RWPE2 (cell line): ENCODE measurements around the gene EEPD1.

Source experiments
- ATAC-seq: fragments of 200-7000 bp; cut with Tn5 transposase; 3 replicates; pipeline ENCODE4 v1.9.1; 2021; ENCODE audit warnings: low read depth
- DNase-seq: peaks from one replicate; pipeline ENCODE4 v3.0.0-alpha.2; 2020; ENCODE audit warnings: low spot score
- H3K27ac ChIP-seq: fragments of 450-650 bp; 2 replicates; pipeline ENCODE4 v1.5.1; 2017; ENCODE audit warnings: mild to moderate bottlenecking; ENCODE audit not compliant: poor library complexity, severe bottlenecking
- H3K27me3 ChIP-seq: fragments of 250-450 bp; sonication (Bioruptor Pico); 2 replicates; pipeline ENCODE4 v1.5.1; 2021; ENCODE audit warnings: mild to moderate bottlenecking, moderate library complexity; ENCODE audit not compliant: insufficient read depth, poor library complexity, severe bottlenecking
- H3K36me3 ChIP-seq: fragments of 250-450 bp; sonication (Bioruptor Pico); 2 replicates; pipeline ENCODE4 v1.5.1; 2020; ENCODE audit warnings: low read depth, mild to moderate bottlenecking, moderate library complexity
- H3K4me1 ChIP-seq: fragments of 250-450 bp; sonication (Bioruptor Pico); 2 replicates; pipeline ENCODE4 v1.5.1; 2021; ENCODE audit warnings: mild to moderate bottlenecking, moderate library complexity; ENCODE audit not compliant: insufficient read depth, poor library complexity, severe bottlenecking
- H3K4me3 ChIP-seq: fragments of 250-450 bp; sonication (Bioruptor Pico); 2 replicates; pipeline ENCODE4 v1.5.1; 2021; ENCODE audit warnings: mild to moderate bottlenecking, moderate library complexity; ENCODE audit not compliant: severe bottlenecking
- H3K9me3 ChIP-seq: fragments of 250-450 bp; sonication (Bioruptor Pico); 2 replicates; pipeline ENCODE4 v1.5.1; 2021; ENCODE audit warnings: mild to moderate bottlenecking, moderate library complexity; ENCODE audit not compliant: severe bottlenecking
- CTCF ChIP-seq: fragments of 450-650 bp; IDR thresholded peaks from one replicate; pipeline ENCODE4 v1.5.1; 2017; ENCODE audit warnings: mild to moderate bottlenecking, moderate library complexity; ENCODE audit not compliant: poor library complexity, severe bottlenecking

EEPD1 gene

GRCh38 chr7:36279200-36279925 is 126.3 kb downstream of the EEPD1 start:
- no peak for DNase-seq
- Histone ChIP-seq H3K27me3 (no peaks in the 10 kb centered on the region), H3K27ac (no peak overlapping the region), H3K36me3 (no peaks in the 10 kb centered on the region), H3K4me1 (peaks cover 16% of the 10 kb centered on the region), H3K4me3 (no peak overlapping the region), H3K9me3 (no peaks in the 10 kb centered on the region)
- TF ChIP-seq CTCF, result no peak
- no peak for ATAC-seq

- peaks cover 16% of the 10 kb centered on the region for H3K4me1 ChIP-seq
- no peaks in the 10 kb centered on the region for H3K27me3 ChIP-seq
These were observed 126.9 kb downstream of the EEPD1 start for GRCh38 chr7:36279926-36280315.

GRCh38 chr7:36280840-36281812 is 128.1 kb downstream of the EEPD1 start:
- no peak for TF ChIP-seq CTCF
- no peak overlapping the region for H3K4me3 ChIP-seq
- DNase-seq (peak; percentile 75), ATAC-seq (peak; percentile 97)
- H3K27ac ChIP-seq, result peak overlapping the region; percentile 59
- H3K4me1 ChIP-seq, result peaks cover 16% of the 10 kb centered on the region
- no peaks in the 10 kb centered on the region for H3K36me3 ChIP-seq
- H3K9me3 ChIP-seq, result no peaks in the 10 kb centered on the region
- H3K27me3 ChIP-seq, result no peaks in the 10 kb centered on the region

More at GRCh38 chr7:36279926-36280315, 126.9 kb downstream of the EEPD1 start:
- H3K4me3 ChIP-seq, result no peak overlapping the region
- ATAC-seq, result no peak
- no peak for TF ChIP-seq CTCF
- H3K9me3 ChIP-seq, result no peaks in the 10 kb centered on the region
- H3K36me3 ChIP-seq, result no peaks in the 10 kb centered on the region
- no peak overlapping the region for H3K27ac ChIP-seq
- no peak for DNase-seq

- peak overlapping the region; percentile 59 for H3K27ac ChIP-seq
- no peak for DNase-seq
- H3K36me3 ChIP-seq, result no peaks in the 10 kb centered on the region
- no peak for TF ChIP-seq CTCF
- no peaks in the 10 kb centered on the region for H3K9me3 ChIP-seq
- ATAC-seq, result no peak
- no peak overlapping the region for H3K4me3 ChIP-seq
- H3K4me1 ChIP-seq, result peaks cover 16% of the 10 kb centered on the region
- H3K27me3 ChIP-seq, result no peaks in the 10 kb centered on the region
These were observed 129.1 kb downstream of the EEPD1 start for GRCh38 chr7:36281945-36282717.
